Globus pallidus (tissue), 1 donor: ENCODE results near the gene FBXL15.

Experiments
- DNase-seq: peaks from one replicate; pipeline ENCODE4 v3.0.0-alpha.2; 2015; ENCODE audit warnings: low spot score

The FBXL15 gene

DNA sequence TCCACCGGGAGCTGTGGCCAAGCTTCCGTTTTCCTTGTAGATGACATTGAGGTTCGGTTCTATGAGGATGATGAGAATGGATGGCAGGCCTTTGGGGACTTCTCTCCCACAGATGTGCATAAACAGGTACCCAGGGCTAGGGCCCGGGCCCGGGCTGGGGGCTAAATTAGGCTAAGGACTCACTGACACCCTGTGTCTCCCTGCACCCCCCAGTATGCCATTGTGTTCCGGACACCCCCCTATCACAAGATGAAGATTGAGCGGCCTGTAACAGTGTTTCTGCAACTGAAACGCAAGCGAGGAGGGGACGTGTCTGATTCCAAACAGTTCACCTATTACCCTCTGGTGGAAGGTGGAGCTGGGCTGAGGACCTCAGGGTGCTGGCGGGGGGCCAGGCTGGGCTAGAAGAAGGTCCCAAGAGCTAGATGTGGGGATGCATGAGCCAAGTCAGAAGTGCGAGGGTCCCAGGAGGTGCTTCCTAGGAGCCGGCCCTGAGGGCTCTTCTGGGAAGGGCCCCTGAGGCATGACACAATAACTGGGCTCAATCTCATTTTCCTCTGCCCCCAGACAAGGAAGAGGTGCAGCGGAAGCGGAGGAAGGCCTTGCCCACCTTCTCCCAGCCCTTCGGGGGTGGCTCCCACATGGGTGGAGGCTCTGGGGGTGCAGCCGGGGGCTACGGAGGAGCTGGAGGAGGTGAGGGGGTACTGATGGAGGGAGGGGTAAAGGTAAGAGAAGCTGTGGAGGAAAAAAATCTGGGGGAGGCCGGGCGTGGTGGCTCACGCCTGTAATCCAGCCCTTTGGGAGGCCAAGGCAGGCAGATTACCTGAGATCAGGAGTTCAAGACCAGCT, 22.2 kb upstream of the FBXL15 start:
- no peak for DNase-seq

DNA sequence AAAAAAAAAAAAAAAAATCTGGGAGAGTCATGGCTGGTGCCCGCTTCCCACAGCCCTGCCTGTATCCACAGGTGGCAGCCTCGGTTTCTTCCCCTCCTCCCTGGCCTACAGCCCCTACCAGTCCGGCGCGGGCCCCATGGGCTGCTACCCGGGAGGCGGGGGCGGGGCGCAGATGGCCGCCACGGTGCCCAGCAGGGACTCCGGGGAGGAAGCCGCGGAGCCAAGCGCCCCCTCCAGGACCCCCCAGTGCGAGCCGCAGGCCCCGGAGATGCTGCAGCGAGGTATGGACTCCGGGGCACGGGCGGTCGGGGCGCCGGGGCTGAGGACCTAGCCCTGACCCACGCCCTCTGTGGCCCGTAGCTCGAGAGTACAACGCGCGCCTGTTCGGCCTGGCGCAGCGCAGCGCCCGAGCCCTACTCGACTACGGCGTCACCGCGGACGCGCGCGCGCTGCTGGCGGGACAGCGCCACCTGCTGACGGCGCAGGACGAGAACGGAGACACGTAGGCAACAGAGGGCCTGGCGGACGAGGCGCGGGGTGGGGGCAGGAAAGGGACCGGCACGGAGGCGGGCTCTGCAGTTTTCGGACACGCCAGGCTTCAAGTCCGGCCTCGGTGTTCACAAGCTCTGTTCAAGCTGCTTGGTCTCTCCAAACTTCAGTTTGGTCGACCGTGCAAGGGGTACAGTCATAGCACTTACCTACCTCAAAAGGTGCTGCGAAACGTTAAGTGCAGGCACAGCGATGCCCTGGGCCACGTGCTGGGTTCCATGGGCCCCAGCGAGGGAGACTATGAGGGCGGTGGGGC, 21.2 kb upstream of the FBXL15 start:
- DNase-seq = peak; percentile 81

DNA sequence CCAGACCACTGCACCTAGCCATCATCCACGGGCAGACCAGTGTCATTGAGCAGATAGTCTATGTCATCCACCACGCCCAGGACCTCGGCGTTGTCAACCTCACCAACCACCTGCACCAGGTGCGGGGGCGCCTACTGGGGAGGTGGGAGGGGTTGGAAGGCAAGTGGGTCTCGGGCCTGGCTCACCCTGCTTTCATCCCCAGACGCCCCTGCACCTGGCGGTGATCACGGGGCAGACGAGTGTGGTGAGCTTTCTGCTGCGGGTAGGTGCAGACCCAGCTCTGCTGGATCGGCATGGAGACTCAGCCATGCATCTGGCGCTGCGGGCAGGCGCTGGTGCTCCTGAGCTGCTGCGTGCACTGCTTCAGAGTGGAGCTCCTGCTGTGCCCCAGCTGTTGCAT, 20.6 kb upstream of the FBXL15 start:
- DNase-seq = no peak

DNA sequence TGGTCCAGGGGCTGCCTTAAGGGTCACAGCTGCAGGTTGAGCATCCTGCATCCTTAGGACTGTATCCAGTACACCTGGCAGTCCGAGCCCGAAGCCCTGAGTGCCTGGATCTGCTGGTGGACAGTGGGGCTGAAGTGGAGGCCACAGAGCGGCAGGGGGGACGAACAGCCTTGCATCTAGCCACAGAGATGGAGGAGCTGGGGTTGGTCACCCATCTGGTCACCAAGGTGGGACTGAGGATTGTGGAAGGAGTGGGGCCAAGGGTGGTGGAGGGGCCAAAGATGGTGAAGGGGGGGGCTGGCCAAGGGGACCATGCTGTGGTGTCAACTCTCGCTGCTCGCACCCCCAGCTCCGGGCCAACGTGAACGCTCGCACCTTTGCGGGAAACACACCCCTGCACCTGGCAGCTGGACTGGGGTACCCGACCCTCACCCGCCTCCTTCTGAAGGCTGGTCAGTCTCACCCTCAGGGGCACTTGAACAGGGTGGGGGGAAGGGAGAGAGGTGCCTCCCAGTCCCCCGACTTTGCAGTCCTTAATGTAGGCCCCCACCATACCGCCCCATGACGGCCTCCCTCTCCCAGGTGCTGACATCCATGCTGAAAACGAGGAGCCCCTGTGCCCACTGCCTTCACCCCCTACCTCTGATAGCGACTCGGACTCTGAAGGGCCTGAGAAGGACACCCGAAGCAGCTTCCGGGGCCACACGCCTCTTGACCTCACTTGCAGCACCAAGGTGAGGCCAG, 19.9 kb upstream of the FBXL15 start:
- no peak for DNase-seq

DNA sequence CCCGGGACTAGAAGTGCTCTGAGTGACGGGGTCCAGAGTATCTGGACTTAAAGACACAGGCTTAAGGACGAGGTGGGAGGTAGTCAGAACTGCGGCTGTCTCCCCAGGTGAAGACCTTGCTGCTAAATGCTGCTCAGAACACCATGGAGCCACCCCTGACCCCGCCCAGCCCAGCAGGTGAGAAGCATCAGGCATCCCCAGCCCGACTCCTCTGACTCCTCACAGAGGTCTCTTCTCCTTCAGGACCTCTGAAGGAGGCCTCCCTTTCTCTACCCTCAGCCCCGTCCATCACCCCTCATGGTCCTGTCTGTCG, 19.3 kb upstream of the FBXL15 start:
- no peak for DNase-seq

DNA sequence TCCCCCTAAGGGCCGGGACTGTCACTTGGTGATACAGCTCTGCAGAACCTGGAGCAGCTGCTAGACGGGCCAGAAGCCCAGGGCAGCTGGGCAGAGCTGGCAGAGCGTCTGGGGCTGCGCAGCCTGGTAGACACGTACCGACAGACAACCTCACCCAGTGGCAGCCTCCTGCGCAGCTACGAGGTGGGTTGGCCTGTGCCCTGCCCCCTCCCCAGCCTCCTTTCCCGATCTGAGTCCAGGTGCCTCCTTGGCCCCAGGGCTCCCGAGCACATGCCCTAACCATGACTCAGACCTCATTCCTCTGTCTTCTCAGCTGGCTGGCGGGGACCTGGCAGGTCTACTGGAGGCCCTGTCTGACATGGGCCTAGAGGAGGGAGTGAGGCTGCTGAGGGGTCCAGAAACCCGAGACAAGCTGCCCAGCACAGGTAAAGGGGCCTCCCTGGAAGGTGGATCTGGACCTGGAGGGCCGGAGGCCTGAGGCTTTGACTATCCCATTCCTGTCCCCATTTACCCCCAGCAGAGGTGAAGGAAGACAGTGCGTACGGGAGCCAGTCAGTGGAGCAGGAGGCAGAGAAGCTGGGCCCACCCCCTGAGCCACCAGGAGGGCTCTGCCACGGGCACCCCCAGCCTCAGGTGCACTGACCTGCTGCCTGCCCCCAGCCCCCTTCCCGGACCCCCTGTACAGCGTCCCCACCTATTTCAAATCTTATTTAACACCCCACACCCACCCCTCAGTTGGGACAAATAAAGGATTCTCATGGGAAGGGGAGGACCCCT, 18.7 kb upstream of the FBXL15 start:
- DNase-seq = no peak

DNA sequence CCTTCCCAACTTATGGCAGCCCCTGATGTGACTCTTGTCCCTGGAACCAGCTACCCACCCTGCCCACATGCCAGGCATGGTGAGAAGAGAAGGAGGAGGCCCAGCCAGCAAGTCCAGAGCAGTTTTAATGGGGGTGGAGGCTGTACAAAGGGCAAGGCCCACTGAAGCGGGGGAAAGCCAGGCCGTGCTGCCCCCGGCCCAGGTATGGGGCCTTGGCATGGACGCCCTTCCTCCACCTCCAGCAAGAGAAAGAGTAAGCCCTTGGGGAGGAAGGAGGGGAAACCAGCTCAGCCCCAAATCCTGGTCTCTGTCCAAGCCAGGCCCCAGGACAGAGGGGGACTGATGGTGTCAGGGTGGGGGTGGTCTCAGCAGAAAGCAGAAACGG, 18.1 kb upstream of the FBXL15 start:
- DNase-seq = no peak

DNA sequence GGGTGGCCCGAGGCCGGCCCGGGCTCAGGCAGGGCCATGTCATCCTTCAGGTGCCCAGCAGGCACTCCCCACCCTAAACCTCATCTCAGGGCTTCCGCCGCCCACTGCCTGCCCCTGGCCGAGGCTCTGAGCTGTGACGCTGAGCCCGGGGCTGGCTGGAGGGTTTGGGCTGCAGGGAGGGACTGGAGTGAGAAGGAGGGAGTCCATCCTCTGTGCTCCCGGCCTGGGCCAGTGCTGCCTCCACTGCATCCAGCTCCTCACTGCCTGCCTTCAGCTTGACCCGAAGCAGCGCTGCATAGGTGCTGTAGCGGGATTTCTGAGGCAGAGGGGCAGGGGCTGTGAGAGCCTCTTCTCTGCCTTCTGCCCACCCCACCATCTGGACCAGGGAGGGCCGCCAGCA, 17.5 kb upstream of the FBXL15 start:
- DNase-seq = no peak

DNA sequence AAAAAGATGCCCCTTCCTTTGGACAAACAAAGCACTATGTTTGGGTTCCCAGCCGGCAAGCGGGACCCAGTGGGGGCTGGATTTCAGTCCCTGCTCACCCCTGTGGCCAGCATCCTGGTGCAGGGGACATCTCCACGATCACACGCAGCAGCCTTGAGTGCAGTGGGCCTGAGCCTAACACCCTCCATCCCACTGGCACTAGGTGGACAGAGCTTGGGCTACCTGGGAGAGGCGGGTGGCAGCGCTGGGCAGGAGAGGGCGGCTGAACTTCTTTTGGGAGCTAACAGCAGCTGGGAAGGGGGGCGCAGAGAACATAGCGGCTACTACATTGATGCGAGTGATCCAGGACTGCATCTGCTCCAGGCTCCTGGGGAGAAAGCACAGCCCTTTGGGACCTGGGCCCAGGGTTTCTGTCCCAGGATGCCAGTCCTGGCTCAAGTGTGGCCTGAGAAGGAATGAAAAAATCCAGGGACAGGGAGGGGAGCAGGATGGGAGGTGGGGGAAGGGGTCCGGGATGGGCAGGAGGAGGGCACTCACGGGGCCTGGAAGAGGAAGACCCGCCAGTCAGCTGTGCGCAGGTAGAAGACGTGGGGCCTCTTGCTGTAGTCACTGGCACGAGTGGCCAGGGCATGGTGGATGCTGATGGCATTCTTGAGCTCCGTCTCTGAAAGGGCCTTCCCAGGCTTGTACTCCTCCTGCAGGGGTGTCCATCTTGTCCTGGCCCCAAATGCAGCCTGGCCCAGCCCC, 16.1 kb upstream of the FBXL15 start:
- DNase-seq = no peak

DNA sequence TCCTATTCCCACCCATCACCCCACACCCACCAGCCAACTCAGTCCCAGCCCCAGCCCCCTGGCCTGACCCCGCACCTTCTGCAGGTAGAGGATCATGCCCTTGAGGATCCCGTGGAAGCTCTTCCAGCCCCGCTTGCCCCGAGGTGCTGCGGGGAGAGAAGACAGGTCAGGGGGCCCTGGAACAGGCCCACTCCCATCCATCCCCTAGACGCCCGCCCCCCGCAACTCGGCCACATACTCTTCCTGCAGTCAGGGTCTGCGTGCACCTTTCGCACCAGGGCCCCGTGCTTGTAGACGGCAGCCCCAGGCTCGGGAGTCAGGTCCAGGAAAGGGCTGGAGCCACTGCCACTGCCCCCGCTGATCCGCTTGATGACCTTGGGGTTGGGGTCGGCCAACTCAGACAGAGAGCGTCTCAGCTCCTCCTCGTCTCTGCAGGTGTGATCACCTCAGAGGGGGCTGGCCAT, 15.5 kb upstream of the FBXL15 start:
- no peak for DNase-seq

DNA sequence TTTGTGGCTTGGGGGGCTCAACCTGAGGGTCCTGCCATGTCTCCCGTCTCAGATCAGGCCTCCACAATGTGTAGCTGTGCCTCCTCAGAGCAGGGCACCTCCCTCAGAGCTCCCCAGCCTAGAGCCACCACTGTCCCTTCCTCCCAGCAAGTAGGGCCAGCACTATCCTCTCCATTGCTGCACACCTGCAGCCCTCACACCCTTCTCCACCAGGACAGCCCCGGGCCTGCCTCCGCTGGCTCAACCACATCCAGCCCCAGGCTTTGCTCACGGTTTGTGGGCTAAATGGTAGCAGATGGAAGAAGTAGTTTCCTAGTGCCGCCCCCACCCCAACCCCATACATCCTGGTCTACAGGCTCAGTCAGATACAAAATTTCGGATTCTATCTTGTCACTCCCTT, 15.0 kb upstream of the FBXL15 start:
- no peak for DNase-seq

DNA sequence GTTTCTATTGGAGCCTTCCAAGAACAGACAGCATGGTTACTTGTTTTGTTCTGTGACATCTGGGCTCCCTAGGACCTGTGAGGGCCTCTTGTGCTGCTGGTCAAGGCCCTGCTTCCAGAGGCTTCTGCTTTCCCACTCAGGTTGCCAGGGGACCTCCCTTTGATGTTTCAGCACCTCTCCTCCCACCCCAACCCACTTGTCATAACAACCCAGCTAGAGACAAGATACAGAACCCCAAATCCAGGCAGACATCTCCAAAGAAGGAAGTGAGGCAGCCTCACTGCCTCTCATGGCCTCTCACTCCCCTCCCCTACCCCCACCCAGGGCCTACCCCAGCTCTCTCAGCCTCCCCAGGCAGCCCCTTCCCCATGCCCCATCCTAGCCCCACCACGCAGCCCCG, 13.8 kb upstream of the FBXL15 start:
- DNase-seq = no peak

DNA sequence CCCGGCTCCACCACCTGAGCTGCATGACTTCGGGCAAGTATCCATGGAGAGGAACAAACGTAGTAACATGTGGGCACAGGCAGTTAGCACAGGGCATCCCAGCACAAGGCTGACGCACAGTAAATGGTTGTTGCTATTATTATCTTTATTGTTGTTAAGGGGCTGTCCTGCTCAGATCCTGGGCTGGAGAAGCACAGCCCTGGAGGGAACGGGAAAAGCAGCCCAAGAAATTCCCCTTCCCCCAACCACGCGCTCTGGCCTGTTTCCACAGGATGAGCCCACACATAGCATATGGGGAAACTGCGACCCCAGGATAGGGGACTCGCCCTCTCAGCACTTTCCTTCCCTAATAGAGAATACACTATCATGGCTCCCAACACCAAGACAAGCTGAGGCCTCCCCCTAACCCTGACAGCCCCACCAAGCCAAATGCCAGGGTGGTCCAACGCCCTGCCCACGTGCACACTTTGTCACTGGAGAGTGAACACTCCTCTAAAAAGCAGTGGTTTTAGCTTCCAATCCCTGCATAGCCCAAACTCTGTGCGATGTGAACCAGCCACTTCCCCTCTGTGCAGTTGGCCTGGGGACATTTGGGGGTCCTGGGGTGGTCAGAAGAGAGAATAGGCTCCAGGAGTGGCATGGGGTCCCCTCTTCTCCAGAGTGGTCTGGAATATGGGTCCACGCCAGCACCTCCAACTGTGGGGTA, 13.1 kb upstream of the FBXL15 start:
- no peak for DNase-seq

DNA sequence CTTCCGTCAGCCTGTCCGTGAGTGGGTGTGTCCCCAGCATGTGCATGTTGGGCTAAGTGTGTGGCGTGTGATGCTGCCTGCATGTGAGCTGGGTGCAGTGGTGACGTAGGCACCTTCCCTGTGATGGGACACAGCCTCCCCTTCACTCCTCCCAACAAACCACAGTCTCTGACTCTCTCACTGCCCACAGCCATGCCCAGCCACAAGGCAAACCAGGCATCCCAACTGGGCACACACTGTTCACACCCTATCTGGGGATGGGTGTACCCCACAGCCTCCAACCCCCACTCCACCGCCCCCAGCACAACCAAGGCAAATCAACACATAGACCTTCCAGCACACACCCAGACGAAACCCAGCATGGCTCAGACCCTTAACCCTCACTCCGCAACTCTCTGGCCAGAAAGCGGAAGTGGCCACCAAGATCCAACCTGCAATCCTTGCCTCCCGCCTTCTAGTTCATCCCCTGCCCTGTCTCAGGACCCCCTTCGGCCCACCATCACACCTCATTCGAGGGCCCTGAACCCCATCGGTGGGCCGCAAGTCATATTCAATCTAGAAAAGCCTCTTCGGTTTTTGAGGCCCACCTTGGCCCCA, 12.4 kb upstream of the FBXL15 start:
- DNase-seq = no peak

DNA sequence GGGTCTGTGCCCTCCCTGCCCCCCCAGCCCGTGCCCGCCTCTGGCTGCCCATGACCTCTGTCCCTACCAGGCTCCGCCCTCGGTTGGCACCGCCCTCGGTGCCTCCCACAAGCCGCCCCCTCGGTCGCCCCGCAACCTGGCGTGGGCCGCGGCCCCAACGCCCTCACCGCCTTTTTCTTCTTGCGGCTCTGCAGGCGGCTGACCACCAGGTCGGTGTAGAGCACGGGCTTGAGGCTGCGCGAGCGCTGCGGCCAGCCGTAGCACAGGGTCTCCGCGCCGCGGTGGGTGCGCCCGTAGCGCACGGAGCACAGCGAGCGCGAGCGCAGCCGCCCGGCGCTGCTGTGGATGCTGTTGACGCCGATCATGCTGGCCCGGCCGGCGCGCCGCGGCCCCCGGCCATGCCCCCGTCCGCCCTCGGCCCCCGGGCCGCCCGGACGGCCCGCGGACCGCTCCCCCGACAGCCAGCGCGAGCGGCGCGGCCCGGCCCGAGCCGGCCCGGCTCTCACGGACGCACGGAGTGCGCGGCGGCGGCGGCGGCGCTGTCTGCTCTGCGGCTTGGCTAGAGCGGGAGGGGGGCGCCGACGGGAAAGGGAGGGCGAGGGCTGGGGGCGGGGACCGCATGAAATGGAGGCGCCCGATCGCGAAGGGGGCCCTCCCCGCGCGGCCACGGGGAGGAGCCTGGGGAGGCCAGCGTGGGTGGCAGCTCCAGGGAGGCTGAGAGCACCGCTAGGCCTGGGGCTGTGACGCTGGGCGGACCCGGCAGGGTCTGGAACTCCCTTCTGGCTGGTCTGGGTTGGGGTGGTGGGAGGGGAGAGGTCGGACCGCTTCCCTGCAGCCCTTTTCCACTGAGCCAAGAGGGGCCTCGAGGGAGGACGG, 11.7 kb upstream of the FBXL15 start:
- DNase-seq = no peak

DNA sequence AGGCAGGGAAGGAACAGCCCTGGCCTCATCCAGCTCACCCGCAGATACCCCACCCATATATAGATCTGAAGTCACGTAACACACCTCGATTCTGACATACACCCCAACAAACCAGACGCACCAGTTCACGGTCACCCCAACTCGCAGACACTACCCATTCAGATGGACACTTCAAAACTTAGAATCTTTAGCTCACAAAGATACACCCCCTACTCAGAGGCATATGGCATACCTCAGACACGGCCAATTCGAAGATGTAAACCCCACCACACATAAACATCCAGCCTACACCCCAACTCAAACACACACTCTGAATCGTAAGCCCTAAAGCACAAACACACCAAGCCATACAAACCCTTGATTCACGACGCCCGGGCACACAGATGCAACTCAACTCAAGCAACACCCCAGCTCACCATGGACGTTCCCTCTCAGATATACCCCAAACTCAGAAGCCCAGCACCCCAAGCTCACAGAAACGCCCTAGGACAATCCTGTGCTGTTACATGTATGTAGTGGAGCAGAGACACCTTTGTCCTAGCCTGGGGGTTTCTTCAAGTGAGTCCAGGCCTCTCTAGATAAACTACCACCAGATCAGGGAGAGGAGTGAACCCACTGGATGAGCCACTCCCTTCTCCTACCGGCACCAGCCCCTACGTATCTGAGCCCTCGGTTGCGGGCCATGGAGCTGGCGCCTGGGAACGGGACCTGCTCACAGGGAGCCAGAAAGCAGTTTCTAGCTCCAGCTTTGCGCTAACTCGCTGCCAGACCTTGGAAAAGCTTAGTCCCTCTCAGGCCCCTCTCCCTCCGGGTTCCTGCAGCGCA, 10.8 kb upstream of the FBXL15 start:
- no peak for DNase-seq

DNA sequence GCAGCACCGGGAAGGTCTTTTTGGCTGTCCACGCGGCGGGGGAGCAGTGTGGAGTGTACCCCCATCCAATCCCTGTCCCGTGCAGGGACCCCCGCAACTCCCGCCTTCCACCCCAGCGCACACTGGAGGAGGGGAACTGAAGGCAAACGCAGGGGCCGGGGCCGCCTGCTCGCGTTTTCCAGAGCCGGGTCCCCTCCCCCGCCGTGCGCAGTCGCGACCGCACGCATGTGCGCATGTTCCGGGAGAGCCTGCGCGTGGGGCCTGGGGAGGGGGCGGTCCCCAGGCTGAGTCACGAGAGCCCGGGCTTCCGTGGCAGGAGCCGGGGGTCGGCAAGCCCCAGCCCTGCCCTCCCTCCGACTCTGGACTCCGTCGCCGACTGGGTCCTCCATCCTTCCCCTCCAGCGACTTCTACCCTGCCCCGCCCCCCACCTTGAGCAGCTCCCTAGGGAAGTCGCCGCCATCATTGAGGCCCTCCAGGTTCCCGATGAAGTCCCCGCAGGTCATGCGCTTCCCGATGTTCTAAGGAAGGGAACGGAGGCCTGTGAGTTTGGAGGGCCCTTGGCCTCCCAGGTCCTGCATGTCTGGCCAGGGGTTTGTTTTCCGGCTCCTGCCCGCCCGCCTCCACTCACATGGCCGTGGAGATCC, 10.1 kb upstream of the FBXL15 start:
- DNase-seq = no peak
